ENCODE results near the gene TMIGD3. TPM values are rescaled to one million over a fixed set of nuclear protein-coding genes. Genes with fewer than 3 reads are reported as not detected.

The TMIGD3 gene
- total RNA-seq, 1 donor from 2014 or later = not detected

GRCh38 chr1:111507411-111508201, 4.2 kb upstream of the TMIGD3 start:
- DNase-seq (ENCODE audit: low read depth in 2 of 2) = peak in 1 of 2 donors; percentile 80

GRCh38 chr1:111506561-111506960, 3.1 kb upstream of the TMIGD3 start:
- DNase-seq (ENCODE audit: low read depth in 2 of 2) = no peak

GRCh38 chr1:111505641-111506119, 2.2 kb upstream of the TMIGD3 start:
- DNase-seq (ENCODE audit: low read depth in 2 of 2) = no peak

GRCh38 chr1:111504097-111504496, 664 bp upstream of the TMIGD3 start:
- no peak for DNase-seq (ENCODE audit: low read depth in 2 of 2)

GRCh38 chr1:111501645-111502044, 1.8 kb downstream of the TMIGD3 start:
- no peak for DNase-seq (ENCODE audit: low read depth in 2 of 2)

- peak in 1 of 2 donors; percentile 59 for DNase-seq (ENCODE audit: low read depth in 2 of 2)
These were observed 4.2 kb downstream of the TMIGD3 start for GRCh38 chr1:111499026-111499785.

GRCh38 chr1:111497592-111497991, 5.8 kb downstream of the TMIGD3 start:
- no peak for DNase-seq (ENCODE audit: low read depth in 2 of 2)

- DNase-seq (ENCODE audit: low read depth in 2 of 2) = no peak
These were observed 7.0 kb downstream of the TMIGD3 start for GRCh38 chr1:111496398-111496797.

GRCh38 chr1:111491070-111491469, 12.4 kb downstream of the TMIGD3 start:
- no peak for DNase-seq (ENCODE audit: low read depth in 2 of 2)

- DNase-seq (ENCODE audit: low read depth in 2 of 2) = no peak
These were observed 13.2 kb downstream of the TMIGD3 start for GRCh38 chr1:111490220-111490619.

- peak in 1 of 2 donors; percentile 35 for DNase-seq (ENCODE audit: low read depth in 2 of 2)
These were observed 13.8 kb downstream of the TMIGD3 start for GRCh38 chr1:111489604-111490003.

GRCh38 chr1:111488669-111489068, 14.8 kb downstream of the TMIGD3 start:
- no peak for DNase-seq (ENCODE audit: low read depth in 2 of 2)

- no peak for DNase-seq (ENCODE audit: low read depth in 2 of 2)
These were observed 16.3 kb downstream of the TMIGD3 start for GRCh38 chr1:111487133-111487532.

GRCh38 chr1:111486431-111486830, 17.0 kb downstream of the TMIGD3 start:
- no peak for DNase-seq (ENCODE audit: low read depth in 2 of 2)

GRCh38 chr1:111484391-111485026, 18.9 kb downstream of the TMIGD3 start:
- DNase-seq (ENCODE audit: low read depth in 2 of 2) = no peak

GRCh38 chr1:111483876-111484275, 19.6 kb downstream of the TMIGD3 start:
- no peak for DNase-seq (ENCODE audit: low read depth in 2 of 2)

- no peak for DNase-seq (ENCODE audit: low read depth in 2 of 2)
These were observed 20.3 kb downstream of the TMIGD3 start for GRCh38 chr1:111483166-111483565.

GRCh38 chr1:111481387-111482221, 21.8 kb downstream of the TMIGD3 start:
- peak; percentile 72 to 75 for DNase-seq (ENCODE audit: low read depth in 2 of 2)

GRCh38 chr1:111480674-111481073, 22.8 kb downstream of the TMIGD3 start:
- no peak for DNase-seq (ENCODE audit: low read depth in 2 of 2)

- DNase-seq (ENCODE audit: low read depth in 2 of 2) = peak in 1 of 2 donors; percentile 53
These were observed 26.6 kb downstream of the TMIGD3 start for GRCh38 chr1:111476761-111477309.

GRCh38 chr1:111476214-111476613, 27.2 kb downstream of the TMIGD3 start:
- DNase-seq (ENCODE audit: low read depth in 2 of 2) = no peak

Measured in lung microvascular endothelial cell (primary cell).